ENCODE measurements around the gene GTF3C6.
"Not testable (repeated sequence)": the region's sequence is repeated elsewhere in the genome, so short reads cannot be mapped to it uniquely, and the experiment has no call there.

The GTF3C6 gene

GRCh38 chr6:110951986-110952794, 6.3 kb upstream of the GTF3C6 start:
- no peak for TF ChIP-seq CTCF (conservative IDR thresholded peaks at IDR 0.05; ENCODE audit: control insufficient read depth, insufficient read depth, low read depth, low read length)

GRCh38 chr6:110953633-110954303, 4.7 kb upstream of the GTF3C6 start:
- no peak for DNase-seq (ENCODE audit: low read depth)
- no peak overlapping the region for H3K4me3 ChIP-seq (ENCODE audit: control insufficient read depth, low read depth, low read length)
- TF ChIP-seq CTCF (conservative IDR thresholded peaks at IDR 0.05; ENCODE audit: control insufficient read depth, insufficient read depth, low read depth, low read length), result no peak

More at GRCh38 chr6:110951986-110952794, 6.3 kb upstream of the GTF3C6 start:
- H3K4me3 ChIP-seq (ENCODE audit: control insufficient read depth, low read depth, low read length), result no peak overlapping the region
- peak; percentile 67 for DNase-seq (ENCODE audit: low read depth)

DNA sequence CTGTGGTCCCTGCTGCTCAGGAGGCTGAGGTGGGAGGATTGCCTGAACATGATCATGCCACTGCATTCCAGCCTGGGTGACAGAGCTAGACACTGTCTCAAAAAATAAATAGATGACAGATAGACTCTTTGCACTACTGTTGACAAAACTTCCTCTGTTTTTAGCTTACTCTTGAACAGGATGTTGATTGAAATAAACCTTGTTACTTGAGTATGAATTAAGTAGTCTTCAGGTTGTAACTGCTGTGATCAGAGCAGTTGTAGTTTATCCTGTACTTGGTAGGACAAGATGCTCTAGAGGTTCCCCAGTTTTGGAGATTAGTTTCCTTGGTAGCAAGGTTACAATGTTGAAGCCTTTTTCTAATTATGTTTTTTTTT, 1.5 kb downstream of the GTF3C6 start:
- no peak for DNase-seq (ENCODE audit: low read depth)
- H3K4me3 ChIP-seq (ENCODE audit: control insufficient read depth, low read depth, low read length), result no peak overlapping the region
- no peak for TF ChIP-seq CTCF (conservative IDR thresholded peaks at IDR 0.05; ENCODE audit: control insufficient read depth, insufficient read depth, low read depth, low read length)

- DNase-seq (ENCODE audit: low read depth); H3K4me3 ChIP-seq (ENCODE audit: control insufficient read depth, low read depth, low read length): not testable (repeated sequence)
Observed at GRCh38 chr6:110962636-110963035, 4.1 kb downstream of the GTF3C6 start.

GRCh38 chr6:110965629-110966229, 7.2 kb downstream of the GTF3C6 start:
- H3K4me3 ChIP-seq (ENCODE audit: control insufficient read depth, low read depth, low read length), result no peak overlapping the region
- DNase-seq (ENCODE audit: low read depth), result no peak
- TF ChIP-seq CTCF (conservative IDR thresholded peaks at IDR 0.05; ENCODE audit: control insufficient read depth, insufficient read depth, low read depth, low read length), result no peak

DNA sequence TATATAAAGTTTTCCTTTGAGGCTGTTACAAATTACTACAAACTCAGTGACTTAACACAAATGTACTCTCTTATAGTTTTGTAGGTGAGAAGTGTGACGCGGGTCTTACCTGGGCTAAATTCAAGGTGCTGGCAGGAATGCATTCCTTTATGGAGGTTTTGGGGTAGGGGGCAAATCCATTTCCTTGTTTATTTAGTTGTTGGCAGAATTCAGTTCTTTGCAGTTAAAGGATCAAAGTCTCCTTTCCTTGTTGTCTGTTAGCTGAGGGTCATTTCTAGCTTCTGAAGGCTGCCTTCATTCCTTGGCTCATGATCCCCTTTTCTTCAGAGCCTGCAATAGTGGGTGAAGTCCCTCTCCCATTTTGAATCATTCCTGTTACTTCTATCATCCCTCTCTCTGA, 10.2 kb downstream of the GTF3C6 start:
- DNase-seq (ENCODE audit: low read depth); H3K4me3 ChIP-seq (ENCODE audit: control insufficient read depth, low read depth, low read length): not testable (repeated sequence)

GRCh38 chr6:110971468-110971867, 13.0 kb downstream of the GTF3C6 start:
- DNase-seq (ENCODE audit: low read depth), result peak; percentile 18
- H3K4me3 ChIP-seq (ENCODE audit: control insufficient read depth, low read depth, low read length), result no peak overlapping the region

More at GRCh38 chr6:110971468-110971867, 13.0 kb downstream of the GTF3C6 start:
- TF ChIP-seq CTCF (conservative IDR thresholded peaks at IDR 0.05; ENCODE audit: control insufficient read depth, insufficient read depth, low read depth, low read length), result no peak
